Astrocyte of the hippocampus (primary cell): Measurements from ENCODE around the gene DHX34.
"Not testable (repeated sequence)": the region's sequence is repeated elsewhere in the genome, so short reads cannot be mapped to it uniquely, and the experiment has no call there.

Source experiments
- DNase-seq: peaks from one replicate; pipeline ENCODE4 v3.0.0; 2011; ENCODE audit warnings: low read depth, low spot score

Gene DHX34

GRCh38 chr19:47363758-47364531 is 14.8 kb downstream of the DHX34 start:
- DNase-seq, result no peak

GRCh38 chr19:47365455-47365854 is 16.3 kb downstream of the DHX34 start:
- DNase-seq, result not testable (repeated sequence)

GRCh38 chr19:47370045-47370611 is 21.0 kb downstream of the DHX34 start:
- DNase-seq, result peak; percentile 68

GRCh38 chr19:47371261-47371660 is 22.1 kb downstream of the DHX34 start:
- DNase-seq, result no peak

GRCh38 chr19:47372603-47373002 is 23.5 kb downstream of the DHX34 start:
- no peak for DNase-seq

GRCh38 chr19:47373246-47374240 is 24.4 kb downstream of the DHX34 start:
- no peak for DNase-seq

- no peak for DNase-seq
Measured at GRCh38 chr19:47374876-47375693, 26.0 kb downstream of the DHX34 start.

GRCh38 chr19:47375694-47376588 is 26.8 kb downstream of the DHX34 start:
- DNase-seq, result no peak

- DNase-seq, result no peak
Measured at GRCh38 chr19:47376589-47377144, 27.6 kb downstream of the DHX34 start.

- DNase-seq, result no peak
Measured at GRCh38 chr19:47377208-47377701, 28.1 kb downstream of the DHX34 start.

- DNase-seq, result no peak
Measured at GRCh38 chr19:47377801-47378200, 28.7 kb downstream of the DHX34 start.

GRCh38 chr19:47378246-47378645 is 29.1 kb downstream of the DHX34 start:
- no peak for DNase-seq

GRCh38 chr19:47379381-47379938 is 30.3 kb downstream of the DHX34 start:
- DNase-seq, result no peak

GRCh38 chr19:47380559-47380958 is 31.4 kb downstream of the DHX34 start:
- no peak for DNase-seq

- no peak for DNase-seq
Measured at GRCh38 chr19:47381121-47381520, 32.0 kb downstream of the DHX34 start.

GRCh38 chr19:47381653-47382279 is 32.7 kb downstream of the DHX34 start:
- DNase-seq, result no peak

GRCh38 chr19:47383890-47384289 is 34.8 kb downstream of the DHX34 start:
- DNase-seq, result not testable (repeated sequence)

GRCh38 chr19:47384533-47384932 is 35.4 kb downstream of the DHX34 start:
- not testable (repeated sequence) for DNase-seq

GRCh38 chr19:47386582-47386981 is 37.5 kb downstream of the DHX34 start:
- not testable (repeated sequence) for DNase-seq
